Spinal cord (tissue), 10 donors: ENCODE measurements around the gene CCNF. TPM values are rescaled to one million over a fixed set of nuclear protein-coding genes. Genes with fewer than 3 reads are reported as not detected.
"Not testable (repeated sequence)": the region's sequence is repeated elsewhere in the genome, so short reads cannot be mapped to it uniquely, and the experiment has no call there.

Source experiments
- DNase-seq, 6 donors: peaks; one replicate each; pipeline versions ENCODE4 v3.0.0 to v3.0.0-alpha.2; 2013 to 2015; ENCODE audit warnings: low spot score in 6 of 6, low read depth in 4 of 6
- H3K27ac ChIP-seq: one replicate; pipeline ENCODE4 v1.5.1; 2013; ENCODE audit warnings: low read depth, low read length, control low read depth
- H3K27me3 ChIP-seq: one replicate; pipeline ENCODE4 v1.6.1; 2013; ENCODE audit warnings: low read length; ENCODE audit not compliant: control insufficient read depth, insufficient read depth
- H3K36me3 ChIP-seq: one replicate; pipeline ENCODE4 v1.6.1; 2013; ENCODE audit warnings: low read length; ENCODE audit not compliant: control insufficient read depth, insufficient read depth
- H3K4me1 ChIP-seq: one replicate; pipeline ENCODE4 v1.6.1; 2013; ENCODE audit warnings: low read length; ENCODE audit not compliant: control insufficient read depth, insufficient read depth
- H3K4me3 ChIP-seq: one replicate; pipeline ENCODE4 v1.5.1; 2013; ENCODE audit warnings: low read depth, low read length, control low read depth
- H3K9me3 ChIP-seq: one replicate; pipeline ENCODE4 v1.6.1; 2013; ENCODE audit warnings: low read length; ENCODE audit not compliant: control insufficient read depth, insufficient read depth
- WGBS: methylation state at CpG from one replicate; pipeline ENCODE4 v1.1.5; 2013; ENCODE audit warnings: missing lambda C conversion rate; ENCODE audit not compliant: insufficient coverage; 5-methylcytosine and 5-hydroxymethylcytosine counted together
- polyA plus RNA-seq, 2 donors: library from polyadenylated mRNA; unstranded; fragments of 120-200 nt; gene quantifications; one replicate each; pipeline ENCODE4 v1.2.1, GENCODE V29; 2013; ENCODE audit not compliant: insufficient read length in 2 of 2
- total RNA-seq, 2 donors: library from RNA; depleted of rRNA in 1 of 2; stranded (reverse); fragments of 120-200 nt in 1 of 2; fragments of >200 nt in 1 of 2; gene quantifications; one replicate each; pipeline versions ENCODE4 v1.2.3 to v1.2.4, GENCODE V29; 2013 to 2014
- donor health status: healthy.

Gene CCNF
- total and polyA plus RNA-seq, 4 donors: 7.6 to 11.6 (median 9.7) TPM

- peaks cover 78% of the 10 kb centered on the region for H3K36me3 ChIP-seq
- no peak overlapping the region for H3K4me3 ChIP-seq
- no peaks in the 10 kb centered on the region for H3K9me3 ChIP-seq
- no peak overlapping the region for H3K27ac ChIP-seq
- no peak for DNase-seq
- WGBS: 97% methylated on average over 21 of the region's 24 CpGs
- no peaks in the 10 kb centered on the region for H3K4me1 ChIP-seq
- no peaks in the 10 kb centered on the region for H3K27me3 ChIP-seq
Observed at GRCh38 chr16:2437032-2437790, 8.0 kb downstream of the CCNF start.

GRCh38 chr16:2438121-2438520 is 8.9 kb downstream of the CCNF start:
- Histone ChIP-seq H3K4me1 (no peaks in the 10 kb centered on the region), H3K36me3 (peaks cover 70% of the 10 kb centered on the region), H3K27me3 (no peaks in the 10 kb centered on the region), H3K4me3 (no peak overlapping the region), H3K9me3 (no peaks in the 10 kb centered on the region), H3K27ac (no peak overlapping the region)
- no peak for DNase-seq
- 95% methylated on average over 14 of the region's 14 CpGs for WGBS

- no peak for DNase-seq
- WGBS: 98% methylated on average over 8 of the region's 11 CpGs
- peaks cover 67% of the 10 kb centered on the region for H3K36me3 ChIP-seq
- H3K27me3 ChIP-seq: no peaks in the 10 kb centered on the region
- no peaks in the 10 kb centered on the region for H3K9me3 ChIP-seq
- H3K4me3 ChIP-seq: no peak overlapping the region
- H3K27ac ChIP-seq: no peak overlapping the region
- H3K4me1 ChIP-seq: no peaks in the 10 kb centered on the region
Observed at GRCh38 chr16:2439598-2439997, 10.4 kb downstream of the CCNF start.

- peaks cover 74% of the 10 kb centered on the region for H3K36me3 ChIP-seq
- H3K27me3 ChIP-seq, H3K27ac ChIP-seq, H3K4me1 ChIP-seq, DNase-seq, H3K4me3 ChIP-seq, H3K9me3 ChIP-seq: not testable (repeated sequence)
- 89% methylated on average over 10 of the region's 15 CpGs for WGBS
Observed at GRCh38 chr16:2441143-2441804, 12.0 kb downstream of the CCNF start.

- Histone ChIP-seq H3K9me3 (no peaks in the 10 kb centered on the region), H3K27ac (no peak overlapping the region), H3K4me1 (no peaks in the 10 kb centered on the region), H3K4me3 (no peak overlapping the region), H3K36me3 (peaks cover 73% of the 10 kb centered on the region), H3K27me3 (no peaks in the 10 kb centered on the region)
- DNase-seq: no peak
- WGBS: 88% methylated on average over 7 of the region's 9 CpGs
Observed at GRCh38 chr16:2443555-2443954, 14.3 kb downstream of the CCNF start.

- Histone ChIP-seq H3K36me3 (peaks cover 86% of the 10 kb centered on the region), H3K27ac (no peak overlapping the region), H3K9me3 (no peaks in the 10 kb centered on the region), H3K27me3 (no peaks in the 10 kb centered on the region), H3K4me1 (no peaks in the 10 kb centered on the region), H3K4me3 (no peak overlapping the region)
- DNase-seq: no peak
- WGBS: 94% methylated on average over 9 of the region's 11 CpGs
Observed at GRCh38 chr16:2447920-2448583, 18.8 kb downstream of the CCNF start.

- no peaks in the 10 kb centered on the region for H3K4me1 ChIP-seq
- DNase-seq: no peak
- no peak overlapping the region for H3K4me3 ChIP-seq
- WGBS: 96% methylated on average over 25 of the region's 25 CpGs
- no peak overlapping the region for H3K27ac ChIP-seq
- no peaks in the 10 kb centered on the region for H3K27me3 ChIP-seq
- H3K36me3 ChIP-seq: peaks cover 90% of the 10 kb centered on the region
- no peaks in the 10 kb centered on the region for H3K9me3 ChIP-seq
Observed at GRCh38 chr16:2449118-2449517, 19.9 kb downstream of the CCNF start.

- H3K4me3 ChIP-seq: no peak overlapping the region
- 78% methylated on average over 8 of the region's 8 CpGs for WGBS
- DNase-seq: no peak
- no peaks in the 10 kb centered on the region for H3K4me1 ChIP-seq
- H3K36me3 ChIP-seq: peaks cover 93% of the 10 kb centered on the region
- no peak overlapping the region for H3K27ac ChIP-seq
- no peaks in the 10 kb centered on the region for H3K9me3 ChIP-seq
- no peaks in the 10 kb centered on the region for H3K27me3 ChIP-seq
Observed at GRCh38 chr16:2450535-2450934, 21.3 kb downstream of the CCNF start.

GRCh38 chr16:2450975-2451381 is 21.7 kb downstream of the CCNF start:
- peaks cover 93% of the 10 kb centered on the region for H3K36me3 ChIP-seq
- WGBS: 96% methylated on average over 17 of the region's 19 CpGs
- no peak overlapping the region for H3K4me3 ChIP-seq
- H3K9me3 ChIP-seq: no peaks in the 10 kb centered on the region
- no peaks in the 10 kb centered on the region for H3K4me1 ChIP-seq
- no peaks in the 10 kb centered on the region for H3K27me3 ChIP-seq
- no peak overlapping the region for H3K27ac ChIP-seq
- DNase-seq: no peak
